Tibial artery (tissue), 4 donors: Measurements from ENCODE around the gene NME1.
"Not testable (repeated sequence)": the region's sequence is repeated elsewhere in the genome, so short reads cannot be mapped to it uniquely, and the experiment has no call there.

Source experiments
- DNase-seq, 2 donors: peaks; one replicate each; pipeline ENCODE4 v3.0.0-alpha.2; 2019
- H3K27ac ChIP-seq, 2 donors: fragments of 200-600 bp; sonication (generic) in 1 of 2; 1 replicate in 1 of 2; 2 replicates in 1 of 2; pipeline ENCODE4 v1.5.1; 2018 to 2019; ENCODE audit warnings: mild to moderate bottlenecking in 1 of 2
- H3K27me3 ChIP-seq, 2 donors: fragments of 200-600 bp; sonication (generic) in 1 of 2; one replicate each; pipeline versions ENCODE4 v1.5.1 to v1.6.0; 2016 to 2019
- H3K36me3 ChIP-seq, 3 donors: fragments of 200-600 bp; sonication (generic) in 2 of 3; one replicate each; pipeline ENCODE4 v1.5.1; 2016 to 2019; ENCODE audit warnings: mild to moderate bottlenecking in 2 of 3
- H3K4me1 ChIP-seq, 4 donors: fragments of 200-600 bp; sonication (generic) in 2 of 4; 1 replicate in 3 of 4; 2 replicates in 1 of 4; pipeline ENCODE4 v1.5.1; 2016 to 2019
- H3K4me3 ChIP-seq, 2 donors: fragments of 200-600 bp; sonication (generic) in 1 of 2; 1 replicate in 1 of 2; 2 replicates in 1 of 2; pipeline ENCODE4 v1.5.1; 2018 to 2019; ENCODE audit warnings: mild to moderate bottlenecking in 2 of 2
- H3K9me3 ChIP-seq, 3 donors: fragments of 200-600 bp; sonication (generic) in 1 of 3; one replicate each; pipeline ENCODE4 v1.5.1; 2016 to 2019
- intact Hi-C: fragments of 100-400 bp; cut with DNase I; formaldehyde crosslinking; loops from one replicate; pipeline ENCODE4 v1.15.0; 2023; ENCODE audit warnings: low total_unique reads
- TF ChIP-seq, protein P1 (sequence below), 2 experiments: fragments of 200-600 bp in 1 of 2; fragments of 450-650 bp in 1 of 2; IDR thresholded peaks; one replicate each; pipeline ENCODE4 v1.5.1; 2017 to 2019; ENCODE audit warnings: antibody characterized with exemption in 2 of 2, mild to moderate bottlenecking in 1 of 2, moderate library complexity in 1 of 2

NME1 gene

DNA sequence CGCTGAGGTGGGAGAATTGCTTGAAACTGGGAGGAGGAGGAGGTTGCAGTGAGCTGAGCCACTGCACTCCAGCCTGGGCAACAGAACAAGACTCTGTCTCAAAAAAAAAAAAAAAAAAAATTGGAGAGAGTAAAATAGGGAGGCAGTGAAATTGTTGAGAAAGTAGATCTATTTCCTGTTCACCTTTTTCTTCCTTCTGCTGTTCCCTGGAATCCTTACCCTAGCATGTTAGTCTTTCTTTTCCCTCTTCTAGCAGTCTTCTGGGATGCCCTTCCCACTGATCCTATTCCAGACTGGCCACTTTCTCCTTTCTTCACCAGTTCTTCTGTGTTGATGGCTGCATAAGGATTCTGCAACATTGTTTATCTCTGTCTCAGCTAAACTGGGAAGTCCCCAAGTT lies 16.0 kb downstream of the NME1 start:
- no peak overlapping the region for H3K4me3 ChIP-seq
- H3K27ac ChIP-seq: no peak overlapping the region
- intact Hi-C loops: loop anchor here (5.0 kb wide), 1 partner anchor 47 kb away; the partner anchor contains the start of gene SPAG9
- no peak for DNase-seq
- H3K4me1 ChIP-seq: peaks cover 0 to 21% (median 15%) of the 10 kb centered on the region in 4 donors
- TF ChIP-seq, protein P1, sequence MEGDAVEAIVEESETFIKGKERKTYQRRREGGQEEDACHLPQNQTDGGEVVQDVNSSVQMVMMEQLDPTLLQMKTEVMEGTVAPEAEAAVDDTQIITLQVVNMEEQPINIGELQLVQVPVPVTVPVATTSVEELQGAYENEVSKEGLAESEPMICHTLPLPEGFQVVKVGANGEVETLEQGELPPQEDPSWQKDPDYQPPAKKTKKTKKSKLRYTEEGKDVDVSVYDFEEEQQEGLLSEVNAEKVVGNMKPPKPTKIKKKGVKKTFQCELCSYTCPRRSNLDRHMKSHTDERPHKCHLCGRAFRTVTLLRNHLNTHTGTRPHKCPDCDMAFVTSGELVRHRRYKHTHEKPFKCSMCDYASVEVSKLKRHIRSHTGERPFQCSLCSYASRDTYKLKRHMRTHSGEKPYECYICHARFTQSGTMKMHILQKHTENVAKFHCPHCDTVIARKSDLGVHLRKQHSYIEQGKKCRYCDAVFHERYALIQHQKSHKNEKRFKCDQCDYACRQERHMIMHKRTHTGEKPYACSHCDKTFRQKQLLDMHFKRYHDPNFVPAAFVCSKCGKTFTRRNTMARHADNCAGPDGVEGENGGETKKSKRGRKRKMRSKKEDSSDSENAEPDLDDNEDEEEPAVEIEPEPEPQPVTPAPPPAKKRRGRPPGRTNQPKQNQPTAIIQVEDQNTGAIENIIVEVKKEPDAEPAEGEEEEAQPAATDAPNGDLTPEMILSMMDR (IDR thresholded peaks at IDR 0.05): no peak
- no peaks in the 10 kb centered on the region for H3K27me3 ChIP-seq
- peaks cover 23 to 66% (median 56%) of the 10 kb centered on the region in 3 donors for H3K36me3 ChIP-seq
- no peaks in the 10 kb centered on the region for H3K9me3 ChIP-seq

- DNase-seq: no peak
- no peak overlapping the region for H3K27ac ChIP-seq
- H3K9me3 ChIP-seq: no peaks in the 10 kb centered on the region
- H3K27me3 ChIP-seq: no peaks in the 10 kb centered on the region
- H3K36me3 ChIP-seq: peaks cover 23 to 66% (median 56%) of the 10 kb centered on the region in 3 donors
- H3K4me3 ChIP-seq: no peak overlapping the region
- TF ChIP-seq, protein P1 (IDR thresholded peaks at IDR 0.05): no peak
- H3K4me1 ChIP-seq: peaks cover 0 to 12% (median 7%) of the 10 kb centered on the region in 4 donors
- intact Hi-C loops: no loop called here
Observed at GRCh38 chr17:51170736-51171135, 17.4 kb downstream of the NME1 start.

DNA sequence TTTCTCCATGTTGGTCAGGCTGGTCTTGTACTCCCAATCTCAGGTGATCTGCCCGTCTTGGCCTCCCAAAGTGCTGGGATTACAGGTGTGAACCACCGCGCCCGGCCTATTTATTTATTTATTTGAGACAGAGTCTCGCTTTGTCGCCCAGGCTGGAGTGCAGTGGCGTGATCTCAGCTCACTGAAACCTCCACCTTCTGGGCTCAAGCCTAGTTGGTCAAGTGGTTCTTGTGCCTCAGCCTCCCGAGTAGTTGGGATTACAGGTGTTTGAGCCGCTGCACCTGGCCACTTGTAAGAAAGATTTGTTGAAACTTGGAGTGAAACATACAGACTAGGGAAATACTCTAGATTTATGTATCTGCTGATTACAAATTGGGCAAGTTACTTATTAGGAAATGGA lies 18.7 kb downstream of the NME1 start:
- intact Hi-C loops, DNase-seq, H3K9me3 ChIP-seq, H3K4me1 ChIP-seq, H3K27me3 ChIP-seq, H3K27ac ChIP-seq, H3K4me3 ChIP-seq: not testable (repeated sequence)
- H3K36me3 ChIP-seq: peaks cover 23 to 67% (median 56%) of the 10 kb centered on the region in 3 donors

DNA sequence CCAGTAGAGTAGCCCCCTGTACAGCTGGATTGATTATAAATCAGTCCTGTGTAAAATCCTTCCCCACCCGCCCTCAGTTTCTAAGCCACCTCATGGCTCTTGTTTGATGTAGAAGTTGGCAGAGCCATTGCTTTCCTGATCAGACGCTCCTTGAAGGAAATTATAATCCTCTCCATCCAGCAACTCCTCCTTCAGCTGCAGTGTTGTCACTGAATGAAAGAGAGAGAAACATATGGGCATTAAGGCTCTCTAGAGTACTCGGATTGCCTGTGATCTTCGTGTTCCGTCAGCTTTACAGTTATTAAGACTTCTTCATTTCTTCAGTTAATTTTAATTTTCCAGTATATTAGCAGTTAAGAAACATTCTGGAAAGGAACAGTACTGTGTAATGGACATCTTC lies 27.1 kb downstream of the NME1 start:
- no peak overlapping the region for H3K27ac ChIP-seq
- H3K4me3 ChIP-seq: no peak overlapping the region
- no peaks in the 10 kb centered on the region for H3K27me3 ChIP-seq
- peaks cover 17 to 61% (median 32%) of the 10 kb centered on the region in 3 donors for H3K36me3 ChIP-seq
- intact Hi-C loops: no loop called here
- no peak for DNase-seq
- H3K9me3 ChIP-seq: no peaks in the 10 kb centered on the region
- TF ChIP-seq, protein P1 (IDR thresholded peaks at IDR 0.05): no peak
- no peaks in the 10 kb centered on the region for H3K4me1 ChIP-seq

- H3K27me3 ChIP-seq: no peaks in the 10 kb centered on the region
- H3K4me1 ChIP-seq: no peaks in the 10 kb centered on the region
- H3K36me3 ChIP-seq: peaks cover 17 to 64% (median 49%) of the 10 kb centered on the region in 3 donors
- H3K4me3 ChIP-seq: no peak overlapping the region
- no peaks in the 10 kb centered on the region for H3K9me3 ChIP-seq
- TF ChIP-seq, protein P1 (IDR thresholded peaks at IDR 0.05): no peak
- H3K27ac ChIP-seq: no peak overlapping the region
- intact Hi-C loops: no loop called here
- DNase-seq: no peak
Observed at GRCh38 chr17:51184124-51184523, 30.8 kb downstream of the NME1 start.

GRCh38 chr17:51185763-51186332 lies 32.5 kb downstream of the NME1 start:
- TF ChIP-seq, protein P1 (IDR thresholded peaks at IDR 0.05): no peak
- H3K36me3 ChIP-seq: peaks cover 19 to 75% (median 60%) of the 10 kb centered on the region in 3 donors
- H3K27me3 ChIP-seq: no peaks in the 10 kb centered on the region
- no peaks in the 10 kb centered on the region for H3K9me3 ChIP-seq
- H3K4me3 ChIP-seq: no peak overlapping the region
- no peak overlapping the region for H3K27ac ChIP-seq
- H3K4me1 ChIP-seq: no peaks in the 10 kb centered on the region
- DNase-seq: no peak
- intact Hi-C loops: no loop called here
